GM11168 (cell line): Measurements from ENCODE around the gene ZBTB22.

ENCODE experiments used
- in situ Hi-C: fragments of 300-500 bp; cut with MboI; formaldehyde crosslinking; loops from one replicate; pipeline ENCODE4 v1.12.0; 2022; ENCODE audit warnings: low sequenced_read_pairs; ENCODE audit not compliant: unreplicated experiment

The ZBTB22 gene

GRCh38 chr6:33305052-33305451, 12.5 kb downstream of the ZBTB22 start:
- in situ Hi-C loops: no loop called here

GRCh38 chr6:33304216-33304615, 13.3 kb downstream of the ZBTB22 start:
- in situ Hi-C loops: no loop called here

GRCh38 chr6:33301877-33302276, 15.7 kb downstream of the ZBTB22 start:
- in situ Hi-C loops: no loop called here

- in situ Hi-C loops: no loop called here
Measured at GRCh38 chr6:33299237-33299944, 18.2 kb downstream of the ZBTB22 start.

GRCh38 chr6:33298773-33299236, 18.7 kb downstream of the ZBTB22 start, which contains the start of gene RGL2:
Gene RGL2 (minus strand): TSS chr6:33298942. CDS start chr6:33298610, 332 bp downstream.
- in situ Hi-C loops: no loop called here

- in situ Hi-C loops: no loop called here
Measured at GRCh38 chr6:33297956-33298772, 19.4 kb downstream of the ZBTB22 start.

- in situ Hi-C loops: no loop called here
Measured at GRCh38 chr6:33297406-33297955, 20.1 kb downstream of the ZBTB22 start.

GRCh38 chr6:33296797-33297405, 20.6 kb downstream of the ZBTB22 start:
- in situ Hi-C loops: no loop called here

- in situ Hi-C loops: no loop called here
Measured at GRCh38 chr6:33295621-33296369, 21.7 kb downstream of the ZBTB22 start.

GRCh38 chr6:33294086-33294823, 23.3 kb downstream of the ZBTB22 start:
- in situ Hi-C loops: no loop called here

- in situ Hi-C loops: no loop called here
Measured at GRCh38 chr6:33292996-33293682, 24.4 kb downstream of the ZBTB22 start.

GRCh38 chr6:33290459-33290858, 27.1 kb downstream of the ZBTB22 start:
- in situ Hi-C loops: no loop called here

- in situ Hi-C loops: no loop called here
Measured at GRCh38 chr6:33289784-33290315, 27.7 kb downstream of the ZBTB22 start.

- in situ Hi-C loops: no loop called here
Measured at GRCh38 chr6:33288921-33289783, 28.4 kb downstream of the ZBTB22 start, which contains the start of the genes PFDN6 and WDR46. Gene PFDN6 (plus strand): TSS chr6:33289601. CDS start chr6:33289857, 256 bp downstream. Gene WDR46 (minus strand): TSS chr6:33289239. CDS start chr6:33289170, 69 bp downstream.

GRCh38 chr6:33288141-33288920, 29.2 kb downstream of the ZBTB22 start:
- in situ Hi-C loops: no loop called here
